HG02938 (cell line): Measurements from ENCODE around the gene MYCBP.
"Not testable (repeated sequence)": the region's sequence is repeated elsewhere in the genome, so short reads cannot be mapped to it uniquely, and the experiment has no call there.

ENCODE experiments used
- ATAC-seq: cut with Tn5 transposase; IDR thresholded peaks from one replicate; pipeline ENCODE4 v1.9.1; 2021; ENCODE audit warnings: mild to moderate bottlenecking, moderate library complexity; ENCODE audit not compliant: unreplicated experiment

Gene MYCBP

GRCh38 chr1:38870996-38871395 lies 2.2 kb downstream of the MYCBP start:
- ATAC-seq, result no peak

DNA sequence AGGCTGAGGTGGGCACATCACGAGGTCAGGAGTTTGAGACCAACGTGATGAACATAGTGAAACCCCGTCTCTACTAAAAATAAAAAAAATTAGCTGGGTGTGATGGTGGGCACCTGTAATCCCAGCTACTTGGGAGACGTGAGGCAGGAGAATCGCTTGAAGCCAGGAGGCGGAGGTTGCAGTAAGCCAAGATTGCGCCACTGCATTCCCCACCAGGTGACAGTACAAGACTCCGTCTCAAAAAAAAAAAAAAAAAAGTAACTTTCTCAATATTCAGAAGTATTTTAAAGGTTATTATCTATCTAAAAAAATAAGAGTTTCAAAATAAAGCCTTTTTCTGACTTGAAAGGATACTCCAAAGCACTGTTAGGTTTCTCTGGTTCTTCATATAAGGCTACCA lies 5.9 kb downstream of the MYCBP start:
- no peak for ATAC-seq

- no peak for ATAC-seq
Observed at GRCh38 chr1:38865112-38865715, 7.9 kb downstream of the MYCBP start.

DNA sequence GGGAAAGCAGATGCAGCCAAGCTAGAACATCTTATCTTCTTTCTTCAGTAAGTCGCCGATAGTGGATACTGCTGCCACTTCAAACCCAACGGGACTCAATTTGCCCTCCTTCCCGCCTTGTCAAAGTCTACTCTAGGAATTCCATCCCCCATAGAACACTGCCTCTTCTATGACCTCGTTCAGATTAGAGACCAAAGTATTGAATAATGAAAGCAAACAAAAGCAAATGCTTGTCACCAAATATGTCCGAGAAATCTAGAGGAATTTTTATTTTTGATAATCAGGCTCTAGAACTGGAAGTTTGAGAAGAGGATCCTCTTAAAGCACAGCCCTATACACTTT lies 12.7 kb downstream of the MYCBP start:
- no peak for ATAC-seq

- peak; percentile 92 for ATAC-seq
Observed at GRCh38 chr1:38859561-38860453, 13.3 kb downstream of the MYCBP start, which contains the start of gene RRAGC. RRAGC (minus strand) TSS chr1:38859772; CDS start chr1:38859646, 126 bp downstream.

DNA sequence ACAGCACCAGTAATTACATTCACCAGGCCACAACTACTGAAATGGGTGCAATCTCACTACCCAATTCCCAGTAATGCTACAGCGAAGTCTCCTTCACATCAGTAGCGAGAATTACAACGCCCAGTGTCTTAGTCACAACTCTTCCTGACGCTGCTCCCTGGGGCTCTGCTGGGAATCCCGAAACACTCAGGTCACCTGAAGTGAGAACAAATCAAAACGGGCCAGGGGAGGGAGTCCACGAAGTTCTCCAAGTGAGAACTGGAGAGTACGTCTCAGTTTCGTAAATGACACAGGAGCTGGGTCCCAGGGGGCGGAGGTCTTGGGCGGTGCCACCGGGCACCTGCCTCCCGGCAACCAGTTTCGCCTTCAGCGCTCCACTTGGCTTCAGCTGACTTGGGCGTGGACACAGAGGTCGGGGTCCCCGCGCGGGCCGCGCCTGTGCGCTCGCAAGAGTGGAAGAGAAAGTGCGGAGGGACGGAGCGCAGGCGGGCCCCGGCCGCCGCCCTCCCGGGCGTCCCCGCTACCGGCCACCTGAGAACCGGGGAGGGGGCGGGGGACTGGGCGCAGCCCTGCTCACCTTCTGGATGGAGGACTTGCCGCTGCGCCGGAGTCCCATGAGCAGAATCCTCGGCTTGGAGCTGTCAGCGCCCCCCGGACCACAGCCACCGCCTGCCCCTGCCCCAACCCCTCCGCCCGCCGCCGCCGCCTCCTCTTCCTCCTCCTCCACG lies 14.2 kb downstream of the MYCBP start:
- ATAC-seq, result peak; percentile 24

- ATAC-seq, result no peak
Observed at GRCh38 chr1:38852780-38853179, 20.4 kb downstream of the MYCBP start.

DNA sequence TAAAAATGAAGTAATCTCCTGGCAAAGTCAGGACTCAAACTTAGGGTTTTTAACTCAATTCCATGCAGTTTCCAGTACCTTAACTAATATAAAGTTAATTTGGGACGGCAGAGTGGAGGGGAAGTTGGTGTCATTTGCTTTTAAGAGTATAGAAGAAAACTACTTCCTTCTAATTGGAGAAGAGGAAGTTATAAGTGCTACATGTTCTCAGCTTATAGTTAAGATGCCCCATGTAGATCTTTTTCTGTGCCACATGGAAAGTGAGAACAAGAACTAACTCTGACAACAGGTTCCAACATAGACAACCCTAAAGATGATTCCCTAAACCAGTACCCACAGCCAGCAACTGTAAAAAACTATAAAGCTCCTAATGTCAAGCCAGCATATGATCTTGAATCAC lies 25.1 kb downstream of the MYCBP start:
- ATAC-seq, result no peak

DNA sequence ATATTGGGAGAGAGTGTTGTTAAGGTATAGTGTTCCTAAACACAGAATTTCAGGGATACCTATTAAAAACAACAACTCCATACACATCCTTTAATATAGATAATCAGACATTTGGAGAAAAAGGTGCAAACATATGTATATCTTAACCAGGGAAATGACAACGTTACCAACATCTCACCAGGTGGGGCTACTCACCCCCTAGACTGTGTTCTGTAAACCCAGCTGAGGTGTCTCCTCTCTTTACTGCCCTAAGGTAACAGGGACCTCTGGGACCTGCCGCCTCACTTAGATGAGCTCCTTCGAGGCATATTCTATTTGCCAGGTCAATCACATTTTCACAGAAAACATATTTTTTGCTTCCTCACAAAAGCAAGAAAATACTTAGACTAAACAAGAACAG lies 26.9 kb downstream of the MYCBP start:
- ATAC-seq, result no peak

GRCh38 chr1:38845088-38845487 lies 28.1 kb downstream of the MYCBP start:
- not testable (repeated sequence) for ATAC-seq

- no peak for ATAC-seq
Observed at GRCh38 chr1:38840281-38840680, 32.9 kb downstream of the MYCBP start.

DNA sequence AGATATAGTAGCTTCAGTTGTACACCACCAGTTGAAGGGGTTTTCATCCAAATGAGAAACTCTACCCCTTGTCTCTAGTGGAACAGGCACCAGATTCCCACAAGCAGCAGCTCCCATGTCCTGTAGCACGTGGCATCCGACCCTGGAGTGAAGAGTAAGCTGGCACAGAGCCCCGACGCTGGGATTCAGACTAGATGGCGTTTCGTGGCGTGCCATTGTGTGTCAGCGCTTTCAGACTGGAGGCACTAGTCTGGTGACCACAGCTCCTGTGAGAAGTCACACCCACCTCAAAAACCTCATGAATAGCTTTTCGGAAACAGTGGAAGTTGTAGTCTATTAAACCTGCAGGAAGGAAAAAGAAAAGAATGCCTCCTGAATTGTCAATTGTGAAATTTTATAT lies 33.8 kb downstream of the MYCBP start:
- no peak for ATAC-seq

DNA sequence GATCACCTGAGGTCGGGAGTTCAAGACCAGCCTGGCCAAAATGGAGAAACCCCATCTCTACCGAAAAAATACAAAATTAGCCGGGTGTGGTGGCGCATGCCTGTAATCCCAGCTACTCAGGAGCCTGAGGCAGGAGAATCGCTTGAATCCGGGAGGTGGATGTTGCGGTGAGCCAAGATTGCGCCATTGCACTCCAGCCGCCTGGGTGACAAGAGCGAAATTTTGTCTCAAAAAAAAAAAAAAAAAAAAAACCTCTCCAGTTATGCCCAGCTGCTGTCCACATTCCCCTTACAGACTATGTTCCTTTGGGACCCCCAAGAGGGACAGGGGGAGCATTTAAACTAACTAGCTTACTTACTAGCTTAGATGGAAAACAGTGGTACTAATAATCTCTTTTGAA lies 36.8 kb downstream of the MYCBP start:
- not testable (repeated sequence) for ATAC-seq

DNA sequence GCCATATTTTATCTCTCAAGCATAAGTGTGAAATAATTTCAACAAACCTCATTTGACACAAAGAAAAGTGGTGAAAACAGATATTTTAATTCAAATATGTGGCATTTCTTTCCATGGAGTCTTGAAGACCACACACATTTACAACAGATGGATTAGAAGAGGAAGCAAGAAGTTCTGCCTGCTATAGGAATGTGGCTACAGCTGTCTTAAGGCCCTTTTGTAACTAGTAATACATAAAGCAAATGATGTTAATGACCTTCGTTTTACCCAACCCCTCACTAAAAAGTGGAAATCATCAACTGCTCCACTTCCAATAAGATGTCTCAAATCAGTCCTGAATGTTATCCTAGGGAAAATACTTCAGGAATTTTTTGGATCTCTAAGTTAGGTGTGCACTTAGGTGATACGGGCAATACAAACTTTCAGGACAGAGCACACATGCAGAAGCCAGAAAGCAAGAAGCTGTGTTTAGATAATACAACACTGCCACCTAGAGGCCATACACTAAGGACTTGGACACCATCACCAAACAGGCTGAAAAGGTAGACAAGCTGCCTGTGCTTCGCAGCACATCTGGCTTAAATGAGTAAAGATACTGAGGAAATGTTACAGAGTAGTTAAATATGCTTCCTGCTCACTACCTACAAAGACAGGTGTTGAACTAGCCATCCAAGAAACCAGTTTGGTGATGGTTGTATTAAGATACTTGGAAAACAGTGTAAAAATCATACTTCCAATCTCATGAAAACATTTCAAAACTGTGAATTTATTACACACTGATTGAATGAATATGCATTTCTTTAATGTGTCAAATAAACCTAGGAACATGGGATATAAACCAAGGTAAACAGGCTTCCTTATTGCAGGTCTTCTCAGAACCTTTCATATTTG lies 38.0 kb downstream of the MYCBP start:
- ATAC-seq, result no peak

GRCh38 chr1:38834221-38834782 lies 38.8 kb downstream of the MYCBP start:
- ATAC-seq, result no peak

DNA sequence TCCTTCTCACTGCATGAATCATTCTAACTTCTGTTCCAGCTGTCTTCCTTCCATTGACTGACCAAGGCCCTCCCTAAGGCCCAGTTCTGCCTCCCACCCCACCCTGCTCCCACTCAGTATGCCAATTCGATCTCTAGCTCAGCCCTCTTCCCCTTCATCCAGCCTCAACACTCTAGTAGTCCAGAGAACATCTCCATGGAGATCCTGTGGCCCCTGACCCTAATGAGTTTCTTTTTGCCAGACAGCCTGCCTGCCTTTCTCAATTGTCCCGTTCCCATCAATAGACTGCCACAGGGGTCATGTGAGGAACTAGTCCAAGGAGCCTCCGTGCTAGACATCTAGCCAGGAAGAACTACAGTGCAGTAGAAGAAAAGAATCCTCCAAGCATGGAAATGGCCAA lies 40.0 kb downstream of the MYCBP start:
- no peak for ATAC-seq

GRCh38 chr1:38832370-38832734 lies 40.8 kb downstream of the MYCBP start:
- ATAC-seq, result no peak

GRCh38 chr1:38831731-38832369 lies 41.3 kb downstream of the MYCBP start:
- ATAC-seq, result no peak

GRCh38 chr1:38829368-38829767 lies 43.8 kb downstream of the MYCBP start:
- no peak for ATAC-seq

DNA sequence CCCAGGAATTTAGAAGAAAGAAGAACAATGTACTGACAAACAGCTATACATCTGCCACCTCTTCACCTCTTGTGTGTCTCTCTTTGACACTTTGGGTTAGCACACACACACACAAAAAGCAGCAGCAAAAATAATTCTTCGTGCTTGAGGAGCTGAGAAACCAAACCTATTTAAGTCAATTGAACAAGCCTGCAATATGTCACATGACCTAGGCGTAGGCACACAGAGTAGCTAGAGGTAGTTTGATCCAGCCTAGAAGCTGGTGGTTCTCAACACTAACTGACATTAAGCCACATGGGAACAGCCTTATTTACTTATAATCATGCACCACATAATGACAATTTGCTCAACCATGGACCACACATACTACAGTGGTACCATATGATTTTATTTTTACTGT lies 45.8 kb downstream of the MYCBP start:
- no peak for ATAC-seq
